GM06990 (cell line): Measurements from ENCODE around the gene NR2F2.

ENCODE experiments used
- DNase-seq: peaks from one replicate; pipeline ENCODE4 v3.0.0-alpha.2; 2011; ENCODE audit not compliant: insufficient read length; ENCODE audit errors: extremely low read depth
- H3K27me3 ChIP-seq: replicated peaks from 2 replicates; pipeline ENCODE4 v1.6.0; 2011; ENCODE audit warnings: low read length; ENCODE audit not compliant: control insufficient read depth, insufficient read depth
- H3K36me3 ChIP-seq: 2 replicates; pipeline ENCODE4 v1.5.1; 2011; ENCODE audit warnings: low read length; ENCODE audit not compliant: control insufficient read depth, insufficient read depth
- H3K4me3 ChIP-seq: replicated peaks from 2 replicates; pipeline ENCODE4 v1.5.1; 2011; ENCODE audit warnings: low read depth, mild to moderate bottlenecking, control low read depth, low read length
- TF ChIP-seq, protein P1 (sequence below): IDR thresholded peaks from 2 replicates; pipeline ENCODE4 v1.5.1; 2011; ENCODE audit warnings: low read length, control low read depth, mild to moderate bottlenecking, inconsistent platforms; ENCODE audit not compliant: insufficient read depth, poor library complexity, severe bottlenecking

NR2F2 gene

DNA sequence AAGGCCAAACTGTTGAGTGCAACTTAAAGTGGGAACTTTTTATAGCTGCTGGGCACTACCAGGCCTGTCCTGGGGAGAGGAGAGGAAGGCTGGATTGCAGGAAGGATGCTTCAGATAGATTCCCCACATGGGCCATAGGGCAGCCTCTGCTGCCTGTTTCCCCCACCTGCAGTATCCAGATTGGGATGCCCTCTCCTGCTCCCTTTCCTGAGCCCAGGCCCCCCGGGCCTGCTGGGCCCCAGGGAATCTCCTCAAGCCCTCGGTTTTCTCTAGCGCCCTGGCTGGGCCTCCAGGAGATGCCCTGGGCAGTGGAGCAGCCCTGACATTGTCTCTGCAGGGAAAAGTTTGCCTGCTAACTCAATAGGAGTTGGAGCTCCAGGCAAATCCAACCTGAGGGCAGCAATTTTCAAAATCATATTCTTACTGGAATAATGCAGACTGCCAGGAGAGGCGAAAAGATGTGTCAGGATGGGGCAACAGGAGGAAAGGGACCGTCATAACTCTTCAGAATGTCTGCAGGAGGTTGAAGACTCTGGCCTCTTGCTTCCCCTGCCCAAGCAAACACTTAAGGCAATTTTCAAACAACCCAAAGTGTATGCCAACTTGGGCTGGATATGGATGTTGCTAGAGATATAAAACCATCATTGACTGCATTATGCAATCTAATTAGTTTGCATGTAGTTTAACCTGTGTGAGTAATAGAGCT is 4.4 kb downstream of the NR2F2 start:
- Histone ChIP-seq H3K27me3 (no peaks in the 10 kb centered on the region), H3K4me3 (no peak overlapping the region), H3K36me3 (no peaks in the 10 kb centered on the region)
- TF ChIP-seq, protein P1, sequence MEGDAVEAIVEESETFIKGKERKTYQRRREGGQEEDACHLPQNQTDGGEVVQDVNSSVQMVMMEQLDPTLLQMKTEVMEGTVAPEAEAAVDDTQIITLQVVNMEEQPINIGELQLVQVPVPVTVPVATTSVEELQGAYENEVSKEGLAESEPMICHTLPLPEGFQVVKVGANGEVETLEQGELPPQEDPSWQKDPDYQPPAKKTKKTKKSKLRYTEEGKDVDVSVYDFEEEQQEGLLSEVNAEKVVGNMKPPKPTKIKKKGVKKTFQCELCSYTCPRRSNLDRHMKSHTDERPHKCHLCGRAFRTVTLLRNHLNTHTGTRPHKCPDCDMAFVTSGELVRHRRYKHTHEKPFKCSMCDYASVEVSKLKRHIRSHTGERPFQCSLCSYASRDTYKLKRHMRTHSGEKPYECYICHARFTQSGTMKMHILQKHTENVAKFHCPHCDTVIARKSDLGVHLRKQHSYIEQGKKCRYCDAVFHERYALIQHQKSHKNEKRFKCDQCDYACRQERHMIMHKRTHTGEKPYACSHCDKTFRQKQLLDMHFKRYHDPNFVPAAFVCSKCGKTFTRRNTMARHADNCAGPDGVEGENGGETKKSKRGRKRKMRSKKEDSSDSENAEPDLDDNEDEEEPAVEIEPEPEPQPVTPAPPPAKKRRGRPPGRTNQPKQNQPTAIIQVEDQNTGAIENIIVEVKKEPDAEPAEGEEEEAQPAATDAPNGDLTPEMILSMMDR: no peak
- no peak for DNase-seq

- TF ChIP-seq, protein P1: no peak
- Histone ChIP-seq H3K27me3 (no peaks in the 10 kb centered on the region), H3K4me3 (no peak overlapping the region), H3K36me3 (no peaks in the 10 kb centered on the region)
- DNase-seq: no peak
Observed at GRCh38 chr15:96335411-96336024, 5.0 kb downstream of the NR2F2 start.

GRCh38 chr15:96336108-96336595 is 5.7 kb downstream of the NR2F2 start:
- Histone ChIP-seq H3K27me3 (no peaks in the 10 kb centered on the region), H3K4me3 (peak overlapping the region; percentile 18), H3K36me3 (no peaks in the 10 kb centered on the region)
- TF ChIP-seq, protein P1: no peak
- no peak for DNase-seq

DNA sequence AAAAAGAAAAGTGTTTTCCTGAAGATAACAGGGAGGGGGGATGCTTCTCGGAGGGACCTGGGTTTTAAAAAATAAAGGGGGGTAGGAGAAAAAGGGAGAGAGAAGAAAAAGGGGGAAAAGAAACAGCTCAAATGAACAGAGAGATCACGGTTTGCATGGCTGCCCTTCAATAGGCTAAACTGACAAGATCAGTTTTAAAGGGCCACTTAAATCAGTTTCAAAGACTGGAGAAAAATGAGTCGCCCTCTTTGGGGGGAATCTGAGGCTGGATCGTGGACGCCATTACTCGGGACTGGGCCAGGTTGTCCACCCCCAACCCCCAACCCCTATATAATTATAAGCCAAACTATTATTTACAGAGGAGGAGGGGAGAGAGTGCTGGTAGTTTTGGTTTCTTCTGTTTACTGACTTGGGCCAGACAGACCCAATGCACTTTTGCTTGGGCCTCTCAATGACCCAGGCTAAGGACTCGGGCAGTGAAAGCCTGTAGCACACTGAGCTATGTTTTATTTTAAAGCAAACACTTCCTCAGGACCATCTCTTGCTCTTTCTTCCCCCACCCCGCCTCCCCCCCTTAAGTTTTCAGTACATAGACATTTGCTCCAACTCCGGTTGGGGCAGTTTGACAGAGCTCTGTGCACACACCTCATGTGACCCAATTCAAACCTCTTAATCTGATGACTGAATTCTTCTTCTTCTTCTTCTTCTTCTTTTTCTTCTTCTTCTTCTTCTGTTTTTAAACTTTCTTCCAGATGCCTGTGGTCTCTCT is 6.3 kb downstream of the NR2F2 start:
- Histone ChIP-seq H3K27me3 (no peaks in the 10 kb centered on the region), H3K36me3 (no peaks in the 10 kb centered on the region), H3K4me3 (peak overlapping the region; percentile 15)
- DNase-seq: no peak
- TF ChIP-seq, protein P1: no peak

DNA sequence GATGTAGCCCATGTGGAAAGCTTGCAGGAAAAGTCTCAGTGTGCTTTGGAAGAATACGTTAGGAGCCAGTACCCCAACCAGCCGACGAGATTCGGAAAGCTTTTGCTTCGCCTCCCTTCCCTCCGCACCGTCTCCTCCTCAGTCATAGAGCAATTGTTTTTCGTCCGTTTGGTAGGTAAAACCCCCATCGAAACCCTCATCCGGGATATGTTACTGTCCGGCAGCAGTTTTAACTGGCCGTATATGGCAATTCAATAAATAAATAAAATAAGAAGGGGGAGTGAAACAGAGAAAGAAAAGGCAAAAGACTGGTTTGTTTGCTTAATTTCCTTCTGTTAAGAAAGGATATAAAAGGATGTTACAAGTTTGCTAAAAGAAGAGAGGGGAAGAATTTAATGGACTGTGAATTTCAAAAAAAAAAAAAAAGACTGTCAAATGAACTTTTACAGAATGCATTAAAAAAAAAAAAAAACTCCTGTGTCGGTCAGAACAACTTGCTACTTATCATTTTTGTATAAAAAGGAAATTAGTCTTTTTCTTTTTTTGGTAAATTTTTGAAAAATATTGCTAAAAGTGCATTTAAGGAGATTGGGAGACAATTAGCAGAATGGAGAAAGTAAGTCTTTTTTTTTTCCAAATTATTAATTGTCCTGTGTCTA is 7.0 kb downstream of the NR2F2 start:
- Histone ChIP-seq H3K27me3 (no peaks in the 10 kb centered on the region), H3K36me3 (no peaks in the 10 kb centered on the region), H3K4me3 (peak overlapping the region; percentile 15; the same call in 1 of the 2 replicates)
- DNase-seq: no peak
- TF ChIP-seq, protein P1: no peak
